K562 (cell line): ENCODE data around the gene SLC4A9. TPM values are rescaled to one million over a fixed set of nuclear protein-coding genes. Genes with fewer than 3 reads are reported as not detected.
A peak's percentile ranks its signal among the peaks of the same experiment; 100 is the strongest.

Source experiments
- ATF6 ChIP-seq: sonication (generic); formaldehyde crosslinking; IDR thresholded peaks from 2 replicates; pipeline ENCODE4 v1.4.0; 2020; ENCODE audit warnings: mild to moderate bottlenecking, missing genetic modification reagents
- BRD9 ChIP-seq: fragments of 450-650 bp; IDR thresholded peaks from 2 replicates; pipeline ENCODE4 v1.6.1; 2018; ENCODE audit warnings: low read depth; ENCODE audit not compliant: partially characterized antibody
- CREB1 ChIP-seq, 2 experiments: sonication (generic) in 1 of 2; formaldehyde crosslinking in 1 of 2; IDR thresholded peaks; 2 replicates each; pipeline versions ENCODE4 v1.6.1 to v1.8.0; 2012 to 2022; ENCODE audit warnings: inconsistent platforms in 1 of 2, mild to moderate bottlenecking in 1 of 2, missing genetic modification reagents in 1 of 2, moderate library complexity in 1 of 2
- DEAF1 ChIP-seq: fragments of 450-650 bp; formaldehyde crosslinking; IDR thresholded peaks from 2 replicates; pipeline ENCODE4 v1.4.0; 2020; ENCODE audit warnings: mild to moderate bottlenecking, moderate library complexity
- ETS1 ChIP-seq: conservative IDR thresholded peaks from 2 replicates; pipeline ENCODE4 v1.6.1; 2011; ENCODE audit warnings: low read depth, mild to moderate bottlenecking, low read length; ENCODE audit not compliant: control insufficient read depth
- FOS ChIP-seq: IDR thresholded peaks from 3 replicates; pipeline ENCODE4 v1.6.1; 2011; ENCODE audit not compliant: insufficient read length; ENCODE audit errors: extremely low read depth
- HEY1 ChIP-seq: fragments of 250-450 bp; sonication (Bioruptor Pico); IDR thresholded peaks from 2 replicates; pipeline ENCODE4 v1.5.0; 2020; ENCODE audit warnings: mild to moderate bottlenecking, moderate library complexity, borderline replicate concordance
- HNRNPLL ChIP-seq: fragments of 200-400 bp; formaldehyde crosslinking; IDR thresholded peaks from 2 replicates; pipeline ENCODE4 v1.6.1; 2017; ENCODE audit warnings: low read length, low read depth, mild to moderate bottlenecking; ENCODE audit not compliant: poor library complexity, severe bottlenecking
- NFIC ChIP-seq: fragments of 450-650 bp; IDR thresholded peaks from 2 replicates; pipeline ENCODE4 v1.6.1; 2017; ENCODE audit warnings: mild to moderate bottlenecking, inconsistent platforms
- PHF20 ChIP-seq: fragments of 450-650 bp; IDR thresholded peaks from 2 replicates; pipeline ENCODE4 v1.6.1; 2018; ENCODE audit not compliant: partially characterized antibody
- RHOXF2B ChIP-seq: fragments of 250-450 bp; sonication (Bioruptor Pico); conservative IDR thresholded peaks from 2 replicates; pipeline ENCODE4 v1.5.1; 2021
- SMAD1 ChIP-seq: fragments of 150-350 bp; IDR thresholded peaks from 2 replicates; pipeline ENCODE4 v1.6.1; 2014; ENCODE audit warnings: low read length, low read depth; ENCODE audit not compliant: partially characterized antibody
- TCFL5 ChIP-seq: fragments of 250-450 bp; sonication (Bioruptor Pico); conservative IDR thresholded peaks from 2 replicates; pipeline ENCODE4 v1.6.1; 2021; ENCODE audit warnings: mild to moderate bottlenecking, moderate library complexity, matching md5 sums
- polyA plus RNA-seq, 8 experiments: library from polyadenylated mRNA; depleted of rRNA in 4 of 8; stranded (reverse) in 5 of 8; unstranded in 3 of 8; fragments of >200 nt; fragmentation: Nextera tagmentation in 2 of 8; fragmentation: Illumina TruSeq in 1 of 8; extraction: Ambion mirVana in 2 of 8; extraction: Trizol in 1 of 8; gene quantifications; 2 replicates each; pipeline versions ENCODE4 v1.2.1 to v1.2.3, GENCODE V29; 2011 to 2014; ENCODE audit warnings: inconsistent platforms in 1 of 8, missing spikeins in 1 of 8
- total RNA-seq, 7 experiments: library from RNA; depleted of rRNA in 6 of 7; stranded (reverse); fragments of >200 nt in 6 of 7; fragmentation: Illumina TruSeq in 2 of 7; extraction: Trizol in 2 of 7; gene quantifications; 2 replicates each; pipeline versions ENCODE4 v1.2.1 to v1.2.3, GENCODE V29; 2011 to 2021; ENCODE audit warnings: low replicate concordance in 1 of 7

The SLC4A9 gene
- total and polyA plus RNA-seq, 9 of the 15 experiments (the other 6 are each of a cell fraction or from before 2014, with no cell fraction given): 0.05 to 0.13 TPM; not detected in 7

- TF ChIP-seq SMAD1: peak; percentile 23
- TF ChIP-seq DEAF1 (CRISPR knock-in tag): peak; percentile 74
- TF ChIP-seq TCFL5: no peak
- TF ChIP-seq ETS1: peak; percentile 91
- TF ChIP-seq FOS: peak; percentile 57
- TF ChIP-seq NFIC: peak; percentile 24; the same call in 1 of the 2 replicates
- peak; percentile 87; the same call in 1 of the 2 replicates for TF ChIP-seq ATF6 (CRISPR knock-in tag)
- no peak; the same call in 1 of the 2 replicates for TF ChIP-seq CREB1 (IDR thresholded peaks at IDR 0.05)
- TF ChIP-seq CREB1 (CRISPR knock-in tag; IDR thresholded peaks at IDR 0.05): peak; percentile 63; the same call in 1 of the 2 replicates
- TF ChIP-seq RHOXF2B (CRISPR knock-in tag): no peak
- TF ChIP-seq HNRNPLL: no peak
- TF ChIP-seq HEY1: no peak
- TF ChIP-seq PHF20: peak; percentile 53
- no peak for TF ChIP-seq BRD9
These were observed 40.9 kb downstream of the SLC4A9 start (continued) for GRCh38 chr5:140400730-140401361.
